ENCODE data around the gene EXD3. TPM values are rescaled to one million over a fixed set of nuclear protein-coding genes. Genes with fewer than 3 reads are reported as not detected.
"Not testable (repeated sequence)": the region's sequence is repeated elsewhere in the genome, so short reads cannot be mapped to it uniquely, and the experiment has no call there.

The EXD3 gene
- total RNA-seq, 4 donors from 2014 or later, result 11.8 to 49.0 (median 31.5) TPM

GRCh38 chr9:137387891-137388560, 34.9 kb downstream of the EXD3 start:
- no peaks in the 10 kb centered on the region for H3K4me1 ChIP-seq
- H3K27me3 ChIP-seq, result no peaks in the 10 kb centered on the region
- no peak for DNase-seq
- no peaks in the 10 kb centered on the region for H3K36me3 ChIP-seq
- TF ChIP-seq CTCF (IDR thresholded peaks at IDR 0.05) (no peak), POLR2A (IDR thresholded peaks at IDR 0.05) (no peak)
- H3K27ac ChIP-seq, result peak overlapping the region; percentile 36 to 61
- intact Hi-C loops (cut with DNase I; ENCODE audit: low total_unique reads), result no loop called here
- H3K9me3 ChIP-seq, result no peaks in the 10 kb centered on the region
- no peak overlapping the region for H3K4me3 ChIP-seq

- peak overlapping the region; percentile 36 to 61 for H3K27ac ChIP-seq
- no peak for DNase-seq
- no peak overlapping the region for H3K4me3 ChIP-seq
- intact Hi-C loops (cut with DNase I; ENCODE audit: low total_unique reads), result no loop called here
- H3K9me3 ChIP-seq, result no peaks in the 10 kb centered on the region
- no peaks in the 10 kb centered on the region for H3K36me3 ChIP-seq
- no peaks in the 10 kb centered on the region for H3K4me1 ChIP-seq
- no peaks in the 10 kb centered on the region for H3K27me3 ChIP-seq
- TF ChIP-seq POLR2A (IDR thresholded peaks at IDR 0.05) (no peak), CTCF (IDR thresholded peaks at IDR 0.05) (no peak)
Observed at GRCh38 chr9:137387114-137387890, 35.7 kb downstream of the EXD3 start.

GRCh38 chr9:137386507-137387113, 36.4 kb downstream of the EXD3 start:
- H3K9me3 ChIP-seq; H3K4me1 ChIP-seq; intact Hi-C loops (cut with DNase I; ENCODE audit: low total_unique reads); H3K4me3 ChIP-seq; DNase-seq; H3K36me3 ChIP-seq; H3K27me3 ChIP-seq: not testable (repeated sequence)
- peak overlapping the region in 1 of 2 donors; percentile 36 for H3K27ac ChIP-seq

- H3K4me3 ChIP-seq, result no peak overlapping the region
- no peak for TF ChIP-seq POLR2A (IDR thresholded peaks at IDR 0.05)
- TF ChIP-seq CTCF (IDR thresholded peaks at IDR 0.05), result no peak
- H3K9me3 ChIP-seq, result no peaks in the 10 kb centered on the region
- H3K4me1 ChIP-seq, result no peaks in the 10 kb centered on the region
- intact Hi-C loops (cut with DNase I; ENCODE audit: low total_unique reads), result no loop called here
- H3K27ac ChIP-seq, result no peak overlapping the region
- H3K27me3 ChIP-seq, result no peaks in the 10 kb centered on the region
- DNase-seq, result no peak
- H3K36me3 ChIP-seq, result no peaks in the 10 kb centered on the region
Observed at GRCh38 chr9:137385061-137385655, 37.8 kb downstream of the EXD3 start.

- TF ChIP-seq POLR2A (IDR thresholded peaks at IDR 0.05) (no peak), CTCF (IDR thresholded peaks at IDR 0.05) (no peak)
- DNase-seq, result no peak
- no peaks in the 10 kb centered on the region for H3K4me1 ChIP-seq
- H3K9me3 ChIP-seq, result no peaks in the 10 kb centered on the region
- intact Hi-C loops (cut with DNase I; ENCODE audit: low total_unique reads), result no loop called here
- no peaks in the 10 kb centered on the region for H3K27me3 ChIP-seq
- no peak overlapping the region for H3K4me3 ChIP-seq
- no peak overlapping the region for H3K27ac ChIP-seq
- no peaks in the 10 kb centered on the region for H3K36me3 ChIP-seq
Observed at GRCh38 chr9:137383784-137384756, 38.9 kb downstream of the EXD3 start.
